ENCODE data around the gene CBARP. TPM values are rescaled to one million over a fixed set of nuclear protein-coding genes. Genes with fewer than 3 reads are reported as not detected.
A peak's percentile ranks its signal among the peaks of the same experiment; 100 is the strongest.

Gene CBARP
- total and polyA plus RNA-seq, 9 of the 15 experiments (the other 6 are each of a cell fraction or from before 2014, with no cell fraction given) = 0.03 to 8.9 (median 1.2) TPM; not detected in 1

DNA sequence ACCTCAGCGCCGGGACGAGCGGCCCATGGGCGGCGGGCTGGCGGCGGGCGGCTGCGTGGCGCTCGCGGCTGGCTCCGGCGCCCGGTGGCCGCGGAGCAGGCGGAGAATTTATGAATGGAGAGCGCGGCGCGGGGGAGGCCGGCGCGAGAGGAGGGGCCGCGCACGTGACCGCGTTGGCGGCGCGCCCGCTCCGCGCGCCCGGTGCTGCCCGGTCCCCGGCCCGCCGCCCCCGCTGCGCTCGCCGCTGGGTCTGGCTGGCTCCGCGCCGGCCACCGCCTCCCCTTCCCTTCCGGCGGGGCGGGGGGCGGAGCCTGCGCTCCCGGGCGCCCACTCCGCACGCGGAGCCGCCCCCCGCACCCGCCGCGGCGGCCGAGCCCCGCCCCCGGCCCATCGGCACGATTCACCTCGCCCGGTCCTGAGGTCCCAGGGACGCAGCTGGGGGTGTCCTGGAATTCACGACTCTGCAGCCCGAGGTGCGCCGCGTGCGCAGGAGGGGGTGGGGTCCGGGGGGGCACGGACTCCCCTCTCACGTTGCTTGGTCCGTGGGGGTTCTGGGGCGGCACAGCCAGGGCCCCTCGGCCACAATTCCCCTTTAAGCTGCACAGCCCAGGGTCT lies at the start of gene CBARP (continued):
- no peak for TF ChIP-seq ZMIZ1 (IDR thresholded peaks at IDR 0.05; ENCODE audit: low read depth in 2 of 2, low read length in 2 of 2)
- TF ChIP-seq FOSL1 (tag; conservative IDR thresholded peaks at IDR 0.05) = no peak
- peak; percentile 74 for TF ChIP-seq RB1 (IDR thresholded peaks at IDR 0.05; ENCODE audit: low read depth)

GRCh38 chr19:1286487-1287353 lies 48.9 kb upstream of the CBARP start:
- Histone ChIP-seq H3K9me3 (replicated peaks; ENCODE audit: control insufficient read depth, insufficient read depth, low read depth, low read length) (no peaks in the 10 kb centered on the region), H3K4me1 (replicated peaks in 1 of 2; ENCODE audit: control insufficient read depth in 2 of 2, insufficient read depth in 2 of 2, low read length in 2 of 2) (peaks cover 0 to 86% of the 10 kb centered on the region in 2 experiments; a peak in 2 of 5 replicates), H3K27ac (ENCODE audit: extremely low read depth, low read depth, low read length) (no peak overlapping the region), H3K27me3 (ENCODE audit: control insufficient read depth in 2 of 2, insufficient read depth in 2 of 2, low read length in 2 of 2) (peaks cover 33 to 63% of the 10 kb centered on the region in 2 experiments; a peak in 4 of 5 replicates), H2AFZ (ENCODE audit: low read depth, low read length) (no peak overlapping the region), H4K20me1 (replicated peaks; ENCODE audit: control insufficient read depth, insufficient read depth, low read length) (peaks cover 14% of the 10 kb centered on the region), H3K4me2 (ENCODE audit: insufficient read depth, low read length) (no peak overlapping the region), H3K4me3 (no peak overlapping the region), H3K9me1 (ENCODE audit: control insufficient read depth, insufficient read depth, low read length) (no peaks in the 10 kb centered on the region), H3K79me2 (ENCODE audit: control insufficient read depth, insufficient read depth, low read length) (no peaks in the 10 kb centered on the region), H3K9ac (ENCODE audit: insufficient read depth in 1 of 2, low read depth in 2 of 2, low read length in 2 of 2) (peak overlapping the region in 1 of 2 experiments; percentile 17; a peak in 1 of 4 replicates), H3K36me3 (ENCODE audit: control insufficient read depth, insufficient read depth, low read length) (no peaks in the 10 kb centered on the region)
- CTCF ChIA-PET (ENCODE audit: low intra/inter-chr PET ratio) = no interaction called here
- in situ Hi-C loops (cut with MboI) (no loop called here), intact Hi-C loops (cut with micrococcal nuclease) (no loop called here)
- ATAC-seq = no peak
- 17% methylated on average over 28 of the region's 38 CpGs for WGBS (ENCODE audit: insufficient coverage, low coverage, missing lambda C conversion rate)
- no TSS peak for BruUV-seq (replicated peaks)
- DNase-seq (ENCODE audit: extremely low read depth in 1 of 4, low spot score in 3 of 4) = no peak
- POLR2A ChIA-PET = interaction anchor here (0.5 to 0.7 kb wide), 3 partner anchors 15 to 29 kb away, joined by 3 read pairs; partner anchors contain the start of gene CIRBP
- no peak for FAIRE-seq
- TF ChIP-seq MEIS2 (IDR thresholded peaks at IDR 0.05; ENCODE audit: partially characterized antibody) (no peak), RFX5 (IDR thresholded peaks at IDR 0.05; ENCODE audit: low read depth, low read length) (no peak), NKRF (IDR thresholded peaks at IDR 0.05; ENCODE audit: borderline replicate concordance) (no peak), KDM4B (IDR thresholded peaks at IDR 0.05; ENCODE audit: borderline replicate concordance in 2 of 2, low read depth in 1 of 2) (no peak), BRD4 (IDR thresholded peaks at IDR 0.05) (no peak), POLR2H (tag; IDR thresholded peaks at IDR 0.05; ENCODE audit: low read depth) (no peak), TBP (optimal IDR thresholded peaks at IDR 0.05; ENCODE audit: low read depth, low read length) (no peak), NR2F6 (CRISPR knock-in tag; IDR thresholded peaks at IDR 0.05) (no peak), ZNF583 (CRISPR knock-in tag; IDR thresholded peaks at IDR 0.05) (no peak), FOXA3 (CRISPR knock-in tag; conservative IDR thresholded peaks at IDR 0.05 in 1 of 2, IDR thresholded peaks at IDR 0.05 in 1 of 2) (no peak), ZNF212 (CRISPR knock-in tag; IDR thresholded peaks at IDR 0.05) (no peak)

All from K562 (cell line).